ENCODE results near the gene LRRC61. TPM values are rescaled to one million over a fixed set of nuclear protein-coding genes. Genes with fewer than 3 reads are reported as not detected.

LRRC61 gene
- total RNA-seq, 4 donors from 2014 or later = 16.6 to 26.0 (median 18.6) TPM

GRCh38 chr7:150359622-150360362, 36.6 kb downstream of the LRRC61 start:
- TF ChIP-seq POLR2A (IDR thresholded peaks at IDR 0.05) (no peak), CTCF (IDR thresholded peaks at IDR 0.05) (no peak)
- 92% methylated on average over 2 of the region's 2 CpGs for WGBS, 2 donors
- DNase-seq (ENCODE audit: low spot score in 2 of 2) = no peak
- intact Hi-C loops (cut with DNase I; ENCODE audit: low total_unique reads) = no loop called here
- H3K4me3 ChIP-seq (ENCODE audit: low read depth, poor library complexity, severe bottlenecking) = no peak overlapping the region

- no peak overlapping the region for H3K4me3 ChIP-seq (ENCODE audit: low read depth, poor library complexity, severe bottlenecking)
- WGBS, 2 donors = 81 to 90% methylated on average over 5 of the region's 5 CpGs
- intact Hi-C loops (cut with DNase I; ENCODE audit: low total_unique reads) = no loop called here
- DNase-seq (ENCODE audit: low spot score in 2 of 2) = no peak
- TF ChIP-seq CTCF (IDR thresholded peaks at IDR 0.05) (no peak), POLR2A (IDR thresholded peaks at IDR 0.05) (no peak)
Observed at GRCh38 chr7:150360363-150361058, 37.4 kb downstream of the LRRC61 start.

- DNase-seq (ENCODE audit: low spot score in 2 of 2) = no peak
- no peak overlapping the region for H3K4me3 ChIP-seq (ENCODE audit: low read depth, poor library complexity, severe bottlenecking)
- no peak for TF ChIP-seq POLR2A (IDR thresholded peaks at IDR 0.05)
- TF ChIP-seq CTCF (IDR thresholded peaks at IDR 0.05) = no peak
- intact Hi-C loops (cut with DNase I; ENCODE audit: low total_unique reads) = no loop called here
- WGBS, 2 donors = 76 to 79% methylated on average over 7 of the region's 7 CpGs
Observed at GRCh38 chr7:150361402-150361801, 38.2 kb downstream of the LRRC61 start.

GRCh38 chr7:150361807-150362621, 38.9 kb downstream of the LRRC61 start:
- TF ChIP-seq POLR2A (IDR thresholded peaks at IDR 0.05) = no peak
- no peak for TF ChIP-seq CTCF (IDR thresholded peaks at IDR 0.05)
- WGBS, 2 donors = 74 to 81% methylated on average over 18 of the region's 18 CpGs
- no peak for DNase-seq (ENCODE audit: low spot score in 2 of 2)
- intact Hi-C loops (cut with DNase I; ENCODE audit: low total_unique reads) = no loop called here
- no peak overlapping the region for H3K4me3 ChIP-seq (ENCODE audit: low read depth, poor library complexity, severe bottlenecking)

- DNase-seq (ENCODE audit: low spot score in 2 of 2) = no peak
- intact Hi-C loops (cut with DNase I; ENCODE audit: low total_unique reads) = no loop called here
- 88 to 90% methylated on average over 4 of the region's 4 CpGs for WGBS, 2 donors
- H3K4me3 ChIP-seq (ENCODE audit: low read depth, poor library complexity, severe bottlenecking) = no peak overlapping the region
- TF ChIP-seq POLR2A (IDR thresholded peaks at IDR 0.05) (no peak), CTCF (IDR thresholded peaks at IDR 0.05) (no peak)
Observed at GRCh38 chr7:150363370-150363769, 40.2 kb downstream of the LRRC61 start.
